ENCODE measurements around the gene TBC1D22A. TPM values are rescaled to one million over a fixed set of nuclear protein-coding genes. Genes with fewer than 3 reads are reported as not detected.
A peak's percentile ranks its signal among the peaks of the same experiment; 100 is the strongest.

TBC1D22A gene
- total and polyA plus RNA-seq, 9 of the 15 experiments (the other 6 are each of a cell fraction or from before 2014, with no cell fraction given) = 0.20 to 11.5 (median 5.2) TPM

DNA sequence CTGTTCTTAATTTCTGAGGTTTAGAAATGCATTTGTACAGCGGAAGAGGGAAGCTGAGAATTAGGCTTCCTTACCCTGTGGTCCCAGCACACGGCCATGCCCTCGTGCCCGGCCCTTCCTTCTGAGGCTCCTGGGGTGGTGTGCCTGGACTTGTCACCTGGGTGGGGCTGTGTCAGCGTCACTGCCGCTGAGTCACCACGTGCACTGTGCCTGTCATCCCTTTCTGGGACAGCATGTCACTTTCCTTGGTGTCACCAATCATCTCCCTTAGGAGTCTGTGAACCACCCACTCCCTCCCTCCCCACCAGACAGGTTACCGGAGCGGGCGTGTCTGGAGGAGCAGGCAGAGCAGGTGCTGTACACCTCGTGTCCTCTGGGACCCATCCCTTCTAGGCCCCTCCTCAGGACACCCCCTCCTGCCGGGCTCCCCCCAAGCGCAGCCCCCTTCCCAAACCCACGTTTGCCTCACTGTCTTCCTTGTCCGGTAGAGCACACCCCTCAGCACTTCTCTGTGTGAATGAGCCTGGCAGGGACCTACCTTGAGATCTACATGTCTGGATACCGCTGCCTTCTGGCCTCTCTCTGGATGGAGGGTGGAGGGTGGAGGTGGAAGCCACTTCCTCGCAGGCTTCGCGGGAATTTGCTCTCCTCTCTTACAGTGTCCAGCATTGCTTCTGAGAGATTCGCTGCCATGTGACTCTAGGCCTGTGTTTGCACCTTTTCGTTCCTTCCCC, 367.6 kb downstream of the TBC1D22A start (continued):
- TF ChIP-seq XRCC4 (IDR thresholded peaks at IDR 0.05; ENCODE audit: extremely low read depth, insufficient read depth, insufficient read length) = no peak
- no peak for TF ChIP-seq ZC3H8 (IDR thresholded peaks at IDR 0.05)
- no peak for TF ChIP-seq PTTG1 (tag; IDR thresholded peaks at IDR 0.05; ENCODE audit: low read depth)
- TF ChIP-seq TFAM (CRISPR knock-in tag; conservative IDR thresholded peaks at IDR 0.05) = no peak
- no peak for TF ChIP-seq HSF4 (CRISPR knock-in tag; IDR thresholded peaks at IDR 0.05; ENCODE audit: borderline replicate concordance)
- no peak for TF ChIP-seq KLF13 (tag; IDR thresholded peaks at IDR 0.05; ENCODE audit: borderline replicate concordance, low read depth)
- TF ChIP-seq ZNF551 (CRISPR knock-in tag; IDR thresholded peaks at IDR 0.05) = no peak
- TF ChIP-seq, protein P1, sequence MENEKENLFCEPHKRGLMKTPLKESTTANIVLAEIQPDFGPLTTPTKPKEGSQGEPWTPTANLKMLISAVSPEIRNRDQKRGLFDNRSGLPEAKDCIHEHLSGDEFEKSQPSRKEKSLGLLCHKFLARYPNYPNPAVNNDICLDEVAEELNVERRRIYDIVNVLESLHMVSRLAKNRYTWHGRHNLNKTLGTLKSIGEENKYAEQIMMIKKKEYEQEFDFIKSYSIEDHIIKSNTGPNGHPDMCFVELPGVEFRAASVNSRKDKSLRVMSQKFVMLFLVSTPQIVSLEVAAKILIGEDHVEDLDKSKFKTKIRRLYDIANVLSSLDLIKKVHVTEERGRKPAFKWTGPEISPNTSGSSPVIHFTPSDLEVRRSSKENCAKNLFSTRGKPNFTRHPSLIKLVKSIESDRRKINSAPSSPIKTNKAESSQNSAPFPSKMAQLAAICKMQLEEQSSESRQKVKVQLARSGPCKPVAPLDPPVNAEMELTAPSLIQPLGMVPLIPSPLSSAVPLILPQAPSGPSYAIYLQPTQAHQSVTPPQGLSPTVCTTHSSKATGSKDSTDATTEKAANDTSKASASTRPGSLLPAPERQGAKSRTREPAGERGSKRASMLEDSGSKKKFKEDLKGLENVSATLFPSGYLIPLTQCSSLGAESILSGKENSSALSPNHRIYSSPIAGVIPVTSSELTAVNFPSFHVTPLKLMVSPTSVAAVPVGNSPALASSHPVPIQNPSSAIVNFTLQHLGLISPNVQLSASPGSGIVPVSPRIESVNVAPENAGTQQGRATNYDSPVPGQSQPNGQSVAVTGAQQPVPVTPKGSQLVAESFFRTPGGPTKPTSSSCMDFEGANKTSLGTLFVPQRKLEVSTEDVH (IDR thresholded peaks at IDR 0.05; ENCODE audit: low read depth, partially characterized antibody) = no peak
- TF ChIP-seq BDP1 (IDR thresholded peaks at IDR 0.05; ENCODE audit: insufficient read depth, insufficient read length) = no peak
- TF ChIP-seq, protein P2, sequence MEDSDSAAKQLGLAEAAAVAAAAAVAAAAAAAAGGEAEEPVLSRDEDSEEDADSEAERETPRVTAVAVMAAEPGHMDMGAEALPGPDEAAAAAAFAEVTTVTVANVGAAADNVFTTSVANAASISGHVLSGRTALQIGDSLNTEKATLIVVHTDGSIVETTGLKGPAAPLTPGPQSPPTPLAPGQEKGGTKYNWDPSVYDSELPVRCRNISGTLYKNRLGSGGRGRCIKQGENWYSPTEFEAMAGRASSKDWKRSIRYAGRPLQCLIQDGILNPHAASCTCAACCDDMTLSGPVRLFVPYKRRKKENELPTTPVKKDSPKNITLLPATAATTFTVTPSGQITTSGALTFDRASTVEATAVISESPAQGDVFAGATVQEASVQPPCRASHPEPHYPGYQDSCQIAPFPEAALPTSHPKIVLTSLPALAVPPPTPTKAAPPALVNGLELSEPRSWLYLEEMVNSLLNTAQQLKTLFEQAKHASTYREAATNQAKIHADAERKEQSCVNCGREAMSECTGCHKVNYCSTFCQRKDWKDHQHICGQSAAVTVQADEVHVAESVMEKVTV (CRISPR knock-in tag; IDR thresholded peaks at IDR 0.05) = no peak
- peak; percentile 76; the same call in 1 of the 2 replicates for TF ChIP-seq JUN (IDR thresholded peaks at IDR 0.05; ENCODE audit: borderline replicate concordance, low read depth, low read length)
- TF ChIP-seq JUN (CRISPR knock-in tag; IDR thresholded peaks at IDR 0.05; ENCODE audit: borderline replicate concordance) = no peak
- TF ChIP-seq ZNF282 (CRISPR knock-in tag; IDR thresholded peaks at IDR 0.05) = no peak
- TF ChIP-seq, protein P3, sequence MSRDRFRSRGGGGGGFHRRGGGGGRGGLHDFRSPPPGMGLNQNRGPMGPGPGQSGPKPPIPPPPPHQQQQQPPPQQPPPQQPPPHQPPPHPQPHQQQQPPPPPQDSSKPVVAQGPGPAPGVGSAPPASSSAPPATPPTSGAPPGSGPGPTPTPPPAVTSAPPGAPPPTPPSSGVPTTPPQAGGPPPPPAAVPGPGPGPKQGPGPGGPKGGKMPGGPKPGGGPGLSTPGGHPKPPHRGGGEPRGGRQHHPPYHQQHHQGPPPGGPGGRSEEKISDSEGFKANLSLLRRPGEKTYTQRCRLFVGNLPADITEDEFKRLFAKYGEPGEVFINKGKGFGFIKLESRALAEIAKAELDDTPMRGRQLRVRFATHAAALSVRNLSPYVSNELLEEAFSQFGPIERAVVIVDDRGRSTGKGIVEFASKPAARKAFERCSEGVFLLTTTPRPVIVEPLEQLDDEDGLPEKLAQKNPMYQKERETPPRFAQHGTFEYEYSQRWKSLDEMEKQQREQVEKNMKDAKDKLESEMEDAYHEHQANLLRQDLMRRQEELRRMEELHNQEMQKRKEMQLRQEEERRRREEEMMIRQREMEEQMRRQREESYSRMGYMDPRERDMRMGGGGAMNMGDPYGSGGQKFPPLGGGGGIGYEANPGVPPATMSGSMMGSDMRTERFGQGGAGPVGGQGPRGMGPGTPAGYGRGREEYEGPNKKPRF (IDR thresholded peaks at IDR 0.05; ENCODE audit: low read depth, low read length) = no peak
- no peak for TF ChIP-seq MCM5 (IDR thresholded peaks at IDR 0.05; ENCODE audit: low read depth)
- TF ChIP-seq FUS (optimal IDR thresholded peaks at IDR 0.05; ENCODE audit: low read depth, low read length) = no peak
- TF ChIP-seq, protein P4, sequence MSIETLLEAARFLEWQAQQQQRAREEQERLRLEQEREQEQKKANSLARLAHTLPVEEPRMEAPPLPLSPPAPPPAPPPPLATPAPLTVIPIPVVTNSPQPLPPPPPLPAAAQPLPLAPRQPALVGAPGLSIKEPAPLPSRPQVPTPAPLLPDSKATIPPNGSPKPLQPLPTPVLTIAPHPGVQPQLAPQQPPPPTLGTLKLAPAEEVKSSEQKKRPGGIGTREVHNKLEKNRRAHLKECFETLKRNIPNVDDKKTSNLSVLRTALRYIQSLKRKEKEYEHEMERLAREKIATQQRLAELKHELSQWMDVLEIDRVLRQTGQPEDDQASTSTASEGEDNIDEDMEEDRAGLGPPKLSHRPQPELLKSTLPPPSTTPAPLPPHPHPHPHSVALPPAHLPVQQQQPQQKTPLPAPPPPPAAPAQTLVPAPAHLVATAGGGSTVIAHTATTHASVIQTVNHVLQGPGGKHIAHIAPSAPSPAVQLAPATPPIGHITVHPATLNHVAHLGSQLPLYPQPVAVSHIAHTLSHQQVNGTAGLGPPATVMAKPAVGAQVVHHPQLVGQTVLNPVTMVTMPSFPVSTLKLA (conservative IDR thresholded peaks at IDR 0.05) = peak; percentile 85 to 92
- no peak for TF ChIP-seq ZNF354B (CRISPR knock-in tag; IDR thresholded peaks at IDR 0.05)

Measured in K562 (cell line).